HG02623 (cell line): ENCODE measurements around the gene SC5D.
A peak's percentile ranks its signal among the peaks of the same experiment; 100 is the strongest.

Source experiments
- ATAC-seq: cut with Tn5 transposase; IDR thresholded peaks from one replicate; pipeline ENCODE4 v1.9.1; 2021; ENCODE audit warnings: moderate library complexity; ENCODE audit not compliant: unreplicated experiment

Gene SC5D

DNA sequence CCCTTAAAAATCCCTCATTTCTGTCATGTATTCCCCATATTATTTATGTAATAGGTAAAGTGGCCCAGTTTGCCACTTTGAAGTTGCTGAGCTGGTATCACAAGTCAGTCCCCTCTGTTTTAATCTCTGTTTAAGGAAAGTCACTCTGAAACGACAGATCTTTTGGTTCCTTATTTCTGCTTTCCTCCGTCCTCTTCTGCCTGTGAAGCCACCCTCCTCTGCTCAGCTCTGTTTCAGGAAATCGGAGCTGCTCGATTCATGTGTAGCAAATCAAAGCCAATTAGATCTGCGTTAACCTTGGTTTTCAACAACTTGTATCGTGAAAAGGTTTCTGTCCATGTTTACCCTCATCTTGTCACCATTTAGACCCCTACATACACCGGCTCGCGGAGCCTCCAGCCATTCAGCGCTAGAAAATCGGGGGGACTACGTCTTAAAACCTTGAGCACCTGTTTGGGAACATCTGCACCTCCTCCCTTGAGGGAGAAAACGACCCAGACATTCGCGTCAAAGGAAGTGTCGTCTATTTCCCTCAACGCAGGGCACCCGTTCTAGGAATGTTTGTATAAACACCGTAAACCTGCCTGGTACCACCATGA lies 576 bp upstream of the SC5D start:
- peak; percentile 22 for ATAC-seq

DNA sequence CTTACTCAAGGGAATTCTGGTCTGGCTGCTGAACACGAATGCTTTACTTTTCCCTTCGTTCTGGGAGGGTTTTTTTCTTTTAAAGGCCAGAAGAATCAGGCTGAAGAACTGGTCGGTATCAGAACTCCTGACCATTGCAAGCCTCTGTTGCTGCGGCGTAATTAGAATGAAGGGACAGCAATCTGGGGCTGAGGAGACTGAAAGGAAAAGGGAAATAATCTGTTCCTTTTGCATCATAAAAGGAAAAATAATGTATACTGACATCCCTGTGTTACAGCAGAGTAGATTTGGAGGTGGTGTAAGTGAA lies 670 bp downstream of the SC5D start:
- no peak for ATAC-seq

DNA sequence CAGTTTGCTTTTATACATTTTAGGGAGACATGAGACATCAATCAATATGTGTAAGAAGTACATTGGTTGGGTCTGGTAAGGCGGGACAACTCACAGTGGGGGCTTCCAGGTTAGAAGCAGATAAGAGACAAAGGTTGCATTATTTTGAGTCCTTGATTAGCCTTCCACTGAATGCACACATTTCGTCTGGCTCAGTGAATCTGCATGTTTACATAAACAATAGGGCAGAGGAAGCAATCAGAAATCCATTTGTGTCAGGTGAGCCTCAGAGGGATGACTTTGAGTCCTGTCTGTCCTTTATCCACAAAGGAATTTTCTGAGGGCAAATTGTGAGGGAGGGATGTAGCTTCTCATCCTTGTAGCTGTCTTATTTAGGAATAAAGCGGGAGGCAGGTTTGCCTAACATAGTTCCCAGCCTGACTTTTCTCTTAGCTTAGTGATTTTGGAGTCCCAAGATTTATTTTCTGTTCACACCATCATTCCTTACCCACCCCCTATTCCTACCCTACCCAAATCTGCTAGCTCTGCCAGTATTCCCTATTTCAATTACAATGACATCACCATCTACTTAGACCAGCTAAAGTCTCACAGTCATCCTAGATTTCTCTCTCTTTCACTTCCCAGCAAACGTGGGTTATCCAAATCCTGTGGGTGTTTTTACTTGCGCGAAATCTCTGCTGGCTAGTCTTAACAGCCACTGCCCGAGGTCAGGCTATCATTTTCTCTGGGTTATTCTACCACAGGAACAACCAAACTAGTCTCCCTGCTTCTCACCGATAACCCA lies 2.9 kb downstream of the SC5D start:
- no peak for ATAC-seq

DNA sequence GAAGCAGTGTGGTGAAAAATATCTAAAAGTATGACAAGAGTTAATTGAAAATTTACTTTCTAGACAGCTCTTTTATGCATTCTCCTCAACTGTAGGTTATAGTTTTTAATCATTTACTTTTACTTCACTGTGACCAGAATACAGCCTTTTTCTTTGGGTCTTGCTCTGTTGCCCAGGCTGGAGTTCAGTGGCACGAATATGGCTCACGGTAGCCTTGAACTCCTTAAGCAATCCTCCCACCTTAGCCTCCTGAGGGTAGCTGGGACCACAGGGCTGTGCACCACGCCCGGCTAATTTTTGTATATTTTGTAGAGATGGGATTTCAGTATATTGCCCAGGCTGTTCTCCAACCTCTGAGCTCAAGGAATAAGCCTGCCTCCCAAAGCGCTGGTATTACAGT lies 5.3 kb downstream of the SC5D start:
- no peak for ATAC-seq

DNA sequence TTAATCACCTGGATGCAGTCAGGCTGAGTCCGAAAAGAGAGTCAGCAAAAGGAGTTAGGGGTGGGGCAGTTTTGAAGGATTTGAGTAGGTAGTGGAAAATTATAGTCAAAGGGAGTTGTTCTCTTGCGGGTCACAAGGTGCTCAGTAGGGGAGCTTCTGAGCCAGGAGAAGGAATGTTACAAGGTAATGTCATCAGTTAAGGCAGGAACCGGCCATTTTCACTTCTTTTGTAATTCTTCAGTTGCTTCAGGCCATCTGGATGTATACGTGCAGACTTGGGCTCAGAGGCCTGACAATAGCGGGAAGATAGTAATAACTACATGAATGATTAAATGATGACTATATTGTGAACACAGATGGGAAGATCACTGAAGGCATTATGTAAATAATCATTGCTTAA lies 6.2 kb downstream of the SC5D start:
- no peak for ATAC-seq

DNA sequence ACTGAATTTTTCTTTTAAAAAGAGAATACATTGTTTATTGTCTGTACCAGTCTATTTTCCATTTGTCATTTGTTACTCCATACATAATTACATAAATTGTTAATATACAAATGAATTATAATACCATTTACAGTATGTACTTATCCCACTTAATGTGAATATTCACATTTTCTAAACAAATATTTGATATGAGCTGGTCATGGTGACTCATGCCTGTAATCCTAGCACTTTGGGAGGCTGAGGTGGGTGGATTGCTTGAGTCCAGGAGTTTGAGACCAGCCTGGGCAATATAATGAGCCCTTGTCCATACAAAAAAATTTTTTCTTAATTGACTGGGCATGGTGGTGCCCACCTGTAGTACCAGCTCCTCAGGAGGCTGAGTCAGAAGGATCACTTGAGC lies 6.8 kb downstream of the SC5D start:
- no peak for ATAC-seq

DNA sequence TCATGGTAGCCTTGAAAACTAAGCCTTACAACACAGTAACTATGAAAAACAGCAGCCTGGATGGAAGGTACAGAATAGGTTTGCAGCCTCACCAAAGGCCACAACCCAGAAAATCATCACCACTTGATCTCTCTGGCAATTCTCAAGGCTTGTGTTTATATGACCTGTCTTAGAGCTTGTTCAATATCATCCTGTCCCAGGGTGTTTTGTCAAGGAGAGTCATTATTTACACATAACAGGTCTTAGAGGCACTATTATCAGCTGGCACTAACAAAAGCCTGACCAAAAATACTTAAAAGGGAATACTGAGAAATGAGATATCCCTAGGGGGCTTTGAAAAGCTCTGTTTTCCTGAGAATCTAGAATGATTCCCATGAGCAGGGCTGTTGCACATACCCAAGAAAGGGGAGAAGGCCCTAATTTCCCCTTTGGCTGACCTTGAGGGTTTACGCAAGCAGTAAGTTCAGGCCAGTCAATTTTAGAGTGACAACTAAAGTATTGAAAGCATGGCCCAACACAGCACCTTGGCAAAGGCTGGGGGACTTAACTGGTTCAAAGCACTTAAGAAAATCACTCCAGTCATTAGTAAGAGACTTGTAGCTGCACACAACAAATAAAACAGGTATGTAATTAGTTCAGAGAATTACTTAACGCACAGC lies 7.9 kb downstream of the SC5D start:
- ATAC-seq, result no peak

DNA sequence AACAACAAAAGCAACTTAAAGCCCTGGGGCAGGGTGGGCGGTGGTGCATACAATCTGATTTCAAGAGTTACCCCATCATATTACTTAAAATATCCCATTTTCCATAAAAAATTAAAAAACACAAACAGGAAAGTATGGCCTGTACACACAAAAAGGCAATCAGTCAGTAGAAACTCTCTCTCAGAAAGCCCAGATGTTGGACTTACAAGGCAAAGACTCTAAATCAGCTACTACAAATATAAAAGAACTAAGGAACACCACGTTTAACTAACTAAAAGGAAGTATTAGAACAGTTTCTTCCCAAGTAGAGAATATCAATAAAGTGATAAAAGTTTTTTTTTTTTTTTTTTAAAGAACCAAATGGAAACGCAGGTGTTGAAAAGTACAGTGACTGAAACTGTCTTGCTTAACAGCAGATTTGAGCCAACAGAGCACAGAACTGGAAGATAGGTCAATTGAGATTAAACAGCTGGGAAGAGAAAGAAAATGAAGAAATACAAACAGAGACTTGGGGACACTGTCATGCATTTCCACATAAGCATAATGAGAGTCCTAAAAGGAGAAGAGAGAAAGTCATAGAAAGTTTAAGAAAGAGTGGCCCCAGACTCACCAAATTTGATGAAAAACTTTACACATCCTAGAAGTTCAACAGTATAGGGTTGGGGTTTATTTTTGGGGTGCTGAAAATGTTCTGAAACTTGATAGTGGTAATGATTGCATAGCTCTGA lies 8.6 kb downstream of the SC5D start:
- ATAC-seq, result no peak

DNA sequence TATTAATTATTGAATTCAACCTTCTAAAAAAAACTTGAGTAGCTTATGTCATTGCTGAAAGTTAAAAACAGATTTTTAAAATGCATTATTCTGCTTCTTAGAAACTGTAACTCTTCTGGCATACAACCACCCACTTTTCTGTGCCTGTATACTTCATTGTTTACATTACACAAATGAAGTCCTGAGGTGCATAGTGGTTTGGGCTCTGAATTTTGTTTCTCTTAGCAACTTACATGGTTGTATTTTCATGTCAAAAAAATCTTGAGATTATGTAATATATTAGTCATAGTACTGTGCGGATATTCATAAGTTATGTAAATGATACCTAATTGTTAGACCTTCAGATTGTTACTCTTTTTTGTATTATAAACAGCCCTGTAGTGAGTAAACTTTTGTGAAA lies 12.2 kb downstream of the SC5D start:
- ATAC-seq, result no peak

DNA sequence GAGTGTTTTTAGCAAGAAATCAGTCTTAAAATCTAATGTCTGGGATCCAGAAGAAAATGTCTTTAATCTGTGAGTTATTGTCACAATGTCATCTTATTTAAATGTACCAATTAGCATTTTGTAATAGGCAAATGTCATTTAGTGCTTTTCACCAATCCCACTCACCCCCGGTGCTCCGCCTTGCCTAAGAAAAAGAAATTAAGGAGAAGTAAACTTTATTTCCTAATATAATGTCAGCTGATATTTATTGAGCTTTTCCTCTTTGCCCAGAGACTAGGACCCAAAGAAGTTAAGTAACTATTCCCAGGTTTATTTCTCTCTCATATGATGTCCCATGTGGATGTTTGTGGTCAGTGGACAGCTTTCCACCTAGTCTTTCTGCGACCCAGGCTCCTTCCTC lies 16.2 kb downstream of the SC5D start:
- ATAC-seq, result no peak

DNA sequence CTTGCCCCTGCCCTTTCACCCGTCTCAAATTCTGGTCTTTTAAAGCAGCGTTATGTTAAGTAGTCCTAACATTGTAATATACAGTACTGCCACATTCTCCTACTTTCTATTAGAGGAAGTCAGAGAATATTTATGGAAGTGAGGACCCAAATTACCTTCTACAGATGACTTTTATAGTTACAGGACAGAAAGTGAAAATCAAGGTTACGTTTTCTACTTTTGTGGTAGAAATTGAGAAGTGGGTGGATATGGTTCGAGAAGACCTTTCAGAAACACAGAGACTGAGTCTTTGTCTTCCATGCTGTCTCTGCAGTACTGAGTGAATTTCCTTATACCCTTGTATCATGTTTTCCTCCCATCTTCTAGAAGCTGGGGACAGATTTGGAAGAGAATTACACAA lies 17.1 kb downstream of the SC5D start:
- peak; percentile 86 for ATAC-seq

DNA sequence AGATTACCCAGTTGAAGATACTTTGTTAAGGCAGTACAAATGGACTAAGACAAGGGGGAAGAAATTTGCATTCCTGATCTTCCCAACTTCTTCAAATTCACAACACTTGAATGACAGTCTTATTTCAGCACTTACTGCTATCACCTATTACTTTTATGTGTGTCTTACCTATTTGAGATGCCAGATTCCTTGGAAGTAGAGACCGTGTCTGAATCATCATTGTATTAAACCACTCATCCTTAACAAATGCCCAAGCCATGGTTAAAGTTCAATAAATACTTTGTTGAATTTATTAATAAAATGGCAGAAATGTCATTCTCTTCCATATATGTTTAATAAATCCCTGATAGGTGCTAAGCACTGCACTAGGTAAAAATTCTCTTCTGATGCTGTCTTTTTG lies 18.3 kb downstream of the SC5D start:
- no peak for ATAC-seq

DNA sequence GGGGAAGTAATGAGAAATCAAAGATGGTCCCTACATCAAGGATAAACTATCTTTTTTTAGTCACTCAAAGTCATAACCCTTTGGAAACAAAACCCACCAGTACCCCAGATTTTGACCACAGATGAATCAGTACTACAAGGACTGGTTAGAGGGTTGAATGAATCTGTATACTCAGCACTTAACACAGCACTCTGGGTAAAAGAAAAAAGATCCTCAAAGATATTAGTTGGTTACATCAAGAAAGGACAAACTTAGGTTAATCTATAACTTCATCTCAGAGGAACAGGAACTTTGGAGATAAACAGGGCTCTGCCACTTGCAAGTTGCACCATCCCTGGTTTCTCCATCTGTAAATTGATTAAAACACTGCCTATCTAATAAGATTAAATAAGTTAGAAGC lies 18.8 kb downstream of the SC5D start:
- ATAC-seq, result no peak

DNA sequence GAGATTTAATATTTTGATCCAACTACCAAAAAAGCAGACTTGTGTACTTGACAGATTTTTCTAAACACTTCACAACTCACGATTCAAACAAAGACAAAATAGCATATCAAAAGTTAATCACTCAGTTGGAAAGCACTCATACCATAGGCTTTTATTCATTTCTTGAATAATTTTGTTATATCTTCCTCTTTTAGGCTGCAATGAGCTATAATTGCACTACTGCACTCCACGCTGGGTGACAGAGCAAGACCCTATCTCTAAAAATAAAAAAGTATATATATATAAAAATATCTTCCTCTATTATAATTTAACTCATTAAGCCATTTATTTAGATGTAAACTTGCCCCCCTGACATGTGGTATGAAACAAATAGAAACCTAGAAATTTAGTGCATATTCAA lies 19.9 kb downstream of the SC5D start:
- no peak for ATAC-seq

DNA sequence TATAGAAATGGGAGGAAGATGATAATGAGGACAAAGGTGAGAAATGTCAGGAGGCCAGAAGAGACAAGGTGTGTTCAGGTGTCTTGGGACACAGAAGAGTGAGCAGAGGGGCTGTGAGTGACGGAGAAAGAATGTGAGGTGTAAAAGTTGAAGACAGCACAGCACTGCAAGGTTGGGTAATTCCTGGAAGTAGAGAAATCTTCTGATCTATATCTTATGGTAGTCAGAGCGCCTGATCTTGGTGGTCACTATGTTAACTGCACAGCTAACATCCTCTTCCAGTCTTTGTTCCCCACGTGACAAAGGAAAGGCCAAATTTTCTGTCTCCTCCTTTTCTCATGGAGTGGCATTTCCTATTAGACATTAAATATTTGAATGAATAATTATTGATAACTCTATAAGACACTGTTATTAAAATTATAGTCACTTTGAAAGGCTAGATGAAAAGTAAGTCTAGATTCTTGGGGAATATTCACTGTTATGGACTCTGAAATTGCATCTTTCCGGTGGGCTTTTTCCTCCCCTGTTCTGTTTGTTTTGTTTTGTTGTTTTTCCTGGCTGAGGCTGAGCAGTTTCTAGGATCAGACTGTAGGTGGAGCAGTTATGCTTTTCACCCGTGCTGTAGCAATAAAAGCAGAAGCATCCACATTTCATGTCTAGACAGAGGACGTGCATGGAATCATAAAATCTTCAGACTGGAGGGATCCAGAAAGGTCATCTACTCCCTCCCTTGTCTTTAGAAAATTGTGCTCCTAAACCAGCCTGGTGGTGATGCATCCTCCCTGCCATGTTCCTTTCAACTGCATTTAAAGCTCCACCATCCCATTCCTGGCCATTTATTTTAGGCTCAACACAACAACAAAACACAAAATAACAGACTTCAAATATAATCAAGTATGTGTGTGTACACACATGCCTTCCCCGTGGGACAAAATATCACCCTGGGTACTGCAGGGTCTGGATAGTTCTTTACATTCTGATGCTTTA lies 26.6 kb downstream of the SC5D start:
- ATAC-seq, result no peak

DNA sequence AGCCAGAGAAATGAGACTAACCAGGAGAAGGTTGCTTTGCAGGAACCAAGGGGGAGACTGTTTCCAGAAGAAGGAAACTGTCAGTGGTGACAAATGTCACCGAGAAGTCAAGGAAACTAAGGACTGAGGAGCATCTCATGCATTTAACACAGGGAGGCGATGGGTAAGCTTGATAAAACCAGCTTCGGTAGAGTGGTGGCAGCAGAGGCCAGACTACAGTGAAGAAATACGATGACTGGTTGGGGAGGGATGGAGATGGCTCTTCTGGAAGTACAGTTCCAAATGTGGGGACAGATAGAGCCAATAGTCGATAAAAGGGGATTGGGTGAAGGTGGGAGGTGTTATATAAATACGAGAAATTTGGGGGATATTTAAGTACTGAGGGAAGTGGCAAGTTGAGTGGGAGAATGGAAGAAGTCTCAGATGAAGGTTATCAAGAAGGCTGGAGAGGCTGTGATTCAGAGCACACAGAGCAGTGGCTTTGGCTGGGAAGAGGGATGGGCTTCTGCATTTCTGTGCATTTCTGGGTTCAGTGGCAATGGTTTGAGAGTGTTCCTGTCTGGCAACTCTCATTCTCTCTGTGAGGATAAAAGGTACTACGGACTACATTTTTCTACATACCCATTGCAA lies 29.2 kb downstream of the SC5D start:
- ATAC-seq, result no peak

DNA sequence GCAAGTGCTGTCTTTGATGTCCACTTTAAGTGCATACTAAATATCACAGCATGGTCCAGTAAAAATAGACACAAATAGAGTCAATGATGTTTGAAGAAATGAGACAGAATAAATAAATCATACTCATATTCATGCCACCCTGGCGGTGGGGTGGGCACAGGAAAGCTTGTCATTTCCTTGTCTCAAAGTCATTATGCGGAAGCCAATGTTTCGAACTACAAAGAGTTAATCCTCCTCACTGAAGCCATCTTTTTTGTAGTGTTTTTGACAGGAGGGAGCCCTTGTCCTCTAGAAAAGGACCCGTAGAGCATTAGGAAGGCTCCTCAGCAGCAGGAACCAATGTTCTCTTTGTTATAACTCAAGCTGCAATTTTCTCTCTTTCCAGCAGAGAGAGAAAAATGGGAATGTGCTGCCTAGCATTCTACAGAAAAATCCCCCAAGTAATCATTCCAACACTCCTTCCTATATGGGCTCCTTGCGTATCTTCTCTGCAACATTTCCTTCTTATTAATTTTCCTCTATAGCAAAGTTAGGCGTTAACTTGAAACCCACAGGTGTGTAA lies 30.6 kb downstream of the SC5D start:
- ATAC-seq, result no peak

DNA sequence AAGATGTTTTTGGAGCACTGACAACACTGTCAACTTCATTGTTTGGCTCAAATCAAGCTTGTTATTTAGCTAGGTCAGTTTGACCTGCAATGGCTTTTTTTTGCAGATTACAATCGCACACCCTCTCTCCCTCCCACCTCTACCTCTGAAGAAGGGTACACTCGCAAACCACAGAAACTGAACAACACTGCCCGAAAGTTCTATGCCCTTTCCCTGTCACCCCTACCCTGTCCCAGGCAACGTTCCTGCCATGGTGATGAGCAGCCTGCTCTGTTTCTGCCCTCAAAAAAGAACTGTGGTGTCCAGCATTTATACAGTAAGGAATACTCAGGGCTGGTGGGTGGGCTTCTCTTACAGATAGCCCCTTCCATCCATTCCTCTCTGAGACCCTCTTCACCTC lies 33.7 kb downstream of the SC5D start:
- ATAC-seq, result no peak

DNA sequence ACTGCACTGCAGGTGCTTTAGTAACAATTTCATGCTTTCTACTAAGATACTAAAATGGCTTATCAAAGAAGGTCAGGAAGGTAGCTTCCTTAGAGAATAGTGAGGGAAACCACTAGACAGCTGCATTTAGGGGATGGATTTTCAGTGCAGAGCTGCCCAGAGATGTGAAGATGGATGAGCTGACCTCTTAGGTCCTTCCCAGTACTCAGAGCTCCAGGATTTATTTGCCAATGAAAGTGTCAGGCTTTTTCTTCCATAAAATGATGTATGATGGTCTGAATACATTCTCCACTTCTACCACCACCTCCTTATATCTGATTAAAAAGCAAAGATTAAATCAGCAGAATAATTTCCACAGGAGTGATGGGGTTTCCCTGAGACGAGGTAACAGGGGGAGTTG lies 35.0 kb downstream of the SC5D start:
- ATAC-seq, result no peak
